GM12878 (cell line): ENCODE measurements around the gene PIGU. TPM values are rescaled to one million over a fixed set of nuclear protein-coding genes. Genes with fewer than 3 reads are reported as not detected.

Source experiments
- ATAC-seq: fragments of 200-7000 bp; cut with Tn5 transposase; 3 replicates; pipeline ENCODE4 v1.9.1; 2020; ENCODE audit warnings: mild to moderate bottlenecking, moderate library complexity
- BruUV-seq: library from RNA; stranded (reverse); fragments of 400-500 nt; replicated peaks from 2 replicates; lab custom pipeline; 2021; lab: Mats Ljungman, UMichigan
- CTCF ChIA-PET: fragments of 300-600 bp; sonication (Branson Sonifier 250); formaldehyde crosslinking; extraction: SDS; loops from one replicate; lab custom pipeline; 2021; ENCODE audit warnings: inconsistent platforms; lab: Yijun Ruan, JAX
- POLR2A ChIA-PET: fragments of 350-600 bp; formaldehyde crosslinking; extraction: SDS; loops from one replicate; lab custom pipeline; 2021; ENCODE audit warnings: inconsistent platforms; lab: Charles Lee
- RAD21 ChIA-PET: fragments of 300-600 bp; sonication (Branson Sonifier 250); formaldehyde crosslinking; loops from one replicate; lab custom pipeline; 2023; ENCODE audit warnings: antibody characterized with exemption; ENCODE audit not compliant: unreplicated experiment; lab: Charles Lee
- SMC1A ChIA-PET: fragments of 300-600 bp; sonication (Branson Sonifier 250); formaldehyde crosslinking; loops from one replicate; lab custom pipeline; 2023; ENCODE audit not compliant: unreplicated experiment, uncharacterized antibody; lab: Charles Lee
- DNase-seq: peaks from one replicate; pipeline ENCODE4 v3.0.0-alpha.2; 2011; ENCODE audit warnings: low read depth, low spot score
- FAIRE-seq: peaks from 3 replicates; lab custom pipeline; 2011; peaks lifted over from hg19 to GRCh38; lab: Jason Lieb, UNC
- H2AFZ ChIP-seq: 2 replicates; pipeline ENCODE4 v1.6.0; 2011; ENCODE audit warnings: low read depth, low read length, control low read depth; ENCODE audit not compliant: control insufficient read depth
- H3K27ac ChIP-seq: 2 replicates; pipeline ENCODE4 v1.5.1; 2011; ENCODE audit warnings: control low read depth; ENCODE audit not compliant: control insufficient read depth, insufficient read depth
- H3K27me3 ChIP-seq, 2 experiments: replicated peaks in 1 of 2; 2 replicates each; pipeline versions ENCODE4 v1.6.0 to v1.6.1; 2011; ENCODE audit warnings: low read length in 1 of 2; ENCODE audit not compliant: control insufficient read depth in 2 of 2, insufficient read depth in 2 of 2
- H3K36me3 ChIP-seq, 2 experiments: 2 replicates each; pipeline ENCODE4 v1.5.1; 2011; ENCODE audit warnings: low read length in 1 of 2; ENCODE audit not compliant: control insufficient read depth in 2 of 2, insufficient read depth in 2 of 2
- H3K4me1 ChIP-seq: 2 replicates; pipeline ENCODE4 v1.6.1; 2011; ENCODE audit warnings: mild to moderate bottlenecking, low read length, moderate library complexity, mixed read lengths; ENCODE audit not compliant: control insufficient read depth, insufficient read depth
- H3K4me2 ChIP-seq: 2 replicates; pipeline ENCODE4 v1.6.0; 2011; ENCODE audit warnings: control low read depth; ENCODE audit not compliant: control insufficient read depth, insufficient read depth
- H3K4me3 ChIP-seq: fragments of 200-600 bp; sonication (generic); 2 replicates; pipeline ENCODE4 v1.5.1; 2016
- H3K79me2 ChIP-seq: 2 replicates; pipeline ENCODE4 v1.6.0; 2011; ENCODE audit warnings: low read length; ENCODE audit not compliant: control insufficient read depth, insufficient read depth
- H3K9ac ChIP-seq: 2 replicates; pipeline ENCODE4 v1.8.0; 2011; ENCODE audit warnings: low read length, control low read depth, mixed read lengths; ENCODE audit not compliant: control insufficient read depth, insufficient read depth
- H3K9me3 ChIP-seq: replicated peaks from 3 replicates; pipeline ENCODE4 v1.5.1; 2011; ENCODE audit warnings: mild to moderate bottlenecking, low read length; ENCODE audit not compliant: control insufficient read depth, insufficient read depth
- H4K20me1 ChIP-seq: 2 replicates; pipeline ENCODE4 v1.6.0; 2011; ENCODE audit not compliant: control insufficient read depth, insufficient read depth
- ETV6 ChIP-seq, 2 experiments: fragments of 450-650 bp in 1 of 2; IDR thresholded peaks in 1 of 2; conservative IDR thresholded peaks in 1 of 2; 2 replicates each; pipeline ENCODE4 v1.6.1; 2014; ENCODE audit warnings: antibody characterized with exemption in 1 of 2, borderline replicate concordance in 1 of 2, low read depth in 1 of 2, mild to moderate bottlenecking in 1 of 2, moderate library complexity in 1 of 2
- FOXK2 ChIP-seq: fragments of 450-650 bp; IDR thresholded peaks from 2 replicates; pipeline ENCODE4 v1.6.1; 2017; ENCODE audit warnings: mild to moderate bottlenecking, moderate library complexity
- GATAD2B ChIP-seq: fragments of 450-650 bp; conservative IDR thresholded peaks from 2 replicates; pipeline ENCODE4 v1.6.1; 2017; ENCODE audit warnings: low read depth, mild to moderate bottlenecking, moderate library complexity
- HDGF ChIP-seq: fragments of 450-650 bp; IDR thresholded peaks from 2 replicates; pipeline ENCODE4 v1.6.1; 2016; ENCODE audit warnings: antibody characterized with exemption
- KLF5 ChIP-seq: fragments of 450-650 bp; IDR thresholded peaks from 2 replicates; pipeline ENCODE4 v1.6.1; 2014; ENCODE audit warnings: mild to moderate bottlenecking; ENCODE audit not compliant: partially characterized antibody
- NFXL1 ChIP-seq: fragments of 450-650 bp; IDR thresholded peaks from 2 replicates; pipeline ENCODE4 v1.6.1; 2017; ENCODE audit warnings: antibody characterized with exemption, mild to moderate bottlenecking, borderline replicate concordance
- NFYB ChIP-seq: IDR thresholded peaks from 2 replicates; pipeline ENCODE4 v1.6.1; 2011; ENCODE audit warnings: low read depth, mild to moderate bottlenecking, low read length, improper control_type of control experiment, moderate library complexity; ENCODE audit not compliant: insufficient read depth
- SREBF1 ChIP-seq: IDR thresholded peaks from 2 replicates; pipeline ENCODE4 v1.6.1; 2012; ENCODE audit warnings: mild to moderate bottlenecking, low read length
- SUPT20H ChIP-seq: IDR thresholded peaks from 2 replicates; pipeline ENCODE4 v1.6.1; 2011; ENCODE audit warnings: low read depth, mild to moderate bottlenecking, low read length, moderate library complexity, borderline replicate concordance; ENCODE audit not compliant: control insufficient read depth
- TCF7 ChIP-seq: IDR thresholded peaks from 2 replicates; pipeline ENCODE4 v1.6.1; 2014; ENCODE audit warnings: antibody characterized with exemption, borderline replicate concordance
- YBX1 ChIP-seq: fragments of 450-650 bp; IDR thresholded peaks from 2 replicates; pipeline ENCODE4 v1.6.1; 2016; ENCODE audit warnings: antibody characterized with exemption
- YY1 ChIP-seq: IDR thresholded peaks from 2 replicates; pipeline ENCODE4 v1.6.1; 2011; ENCODE audit warnings: low read depth, mild to moderate bottlenecking, low read length
- ZNF217 ChIP-seq: fragments of 450-650 bp; IDR thresholded peaks from 2 replicates; pipeline ENCODE4 v1.6.1; 2017; ENCODE audit warnings: antibody characterized with exemption, mild to moderate bottlenecking
- ZNF24 ChIP-seq: fragments of 450-650 bp; IDR thresholded peaks from 2 replicates; pipeline ENCODE4 v1.6.1; 2017; ENCODE audit warnings: antibody characterized with exemption, mild to moderate bottlenecking
- WGBS: methylation state at CpG from one replicate; pipeline ENCODE4 v1.1.6; 2016; ENCODE audit warnings: low lambda C conversion rate; ENCODE audit not compliant: insufficient replicate concordance, insufficient coverage; ENCODE audit errors: missing lambda C conversion rate; 5-methylcytosine and 5-hydroxymethylcytosine counted together
- in situ Hi-C: fragments of 300-500 bp; cut with MboI; formaldehyde crosslinking; loops from 9 replicates; pipeline ENCODE4 v1.14.3; 2018; ENCODE audit warnings: mixed read lengths
- intact Hi-C: fragments of 100-400 bp; cut with micrococcal nuclease; formaldehyde crosslinking; loops from one replicate; pipeline ENCODE4 v1.14.2; 2022; ENCODE audit not compliant: unreplicated experiment
- polyA plus RNA-seq, 11 experiments: library from polyadenylated mRNA; depleted of rRNA in 4 of 11; unstranded in 6 of 11; stranded (reverse) in 5 of 11; fragments of >200 nt; fragmentation: Nextera tagmentation in 4 of 11; fragmentation: Illumina TruSeq in 1 of 11; extraction: Ambion mirVana in 4 of 11; extraction: Trizol in 1 of 11; gene quantifications; 1 replicate in 1 of 11; 2 replicates in 10 of 11; pipeline versions ENCODE4 v1.2.1 to v1.2.3, GENCODE V29; 2011 to 2016; ENCODE audit warnings: inconsistent platforms in 2 of 11, missing spikeins in 2 of 11, low read depth in 1 of 11
- total RNA-seq, 4 experiments: library from RNA; depleted of rRNA in 3 of 4; stranded (reverse); fragments of >200 nt in 3 of 4; fragmentation: Illumina TruSeq in 1 of 4; extraction: Trizol in 1 of 4; gene quantifications; 2 replicates each; pipeline versions ENCODE4 v1.2.1 to v1.2.3, GENCODE V29; 2013 to 2021
- TF ChIP-seq, protein P1 (sequence below): fragments of 450-650 bp; IDR thresholded peaks from 2 replicates; pipeline ENCODE4 v1.6.1; 2017; ENCODE audit warnings: mild to moderate bottlenecking
- TF ChIP-seq, protein P2 (sequence below): fragments of 450-650 bp; IDR thresholded peaks from 2 replicates; pipeline ENCODE4 v1.6.1; 2017; ENCODE audit warnings: low read depth, mild to moderate bottlenecking, moderate library complexity

Gene PIGU
- total and polyA plus RNA-seq, 10 of the 15 experiments (the other 5 are each of a cell fraction or from before 2014, with no cell fraction given): 4.1 to 88.2 (median 25.0) TPM

DNA sequence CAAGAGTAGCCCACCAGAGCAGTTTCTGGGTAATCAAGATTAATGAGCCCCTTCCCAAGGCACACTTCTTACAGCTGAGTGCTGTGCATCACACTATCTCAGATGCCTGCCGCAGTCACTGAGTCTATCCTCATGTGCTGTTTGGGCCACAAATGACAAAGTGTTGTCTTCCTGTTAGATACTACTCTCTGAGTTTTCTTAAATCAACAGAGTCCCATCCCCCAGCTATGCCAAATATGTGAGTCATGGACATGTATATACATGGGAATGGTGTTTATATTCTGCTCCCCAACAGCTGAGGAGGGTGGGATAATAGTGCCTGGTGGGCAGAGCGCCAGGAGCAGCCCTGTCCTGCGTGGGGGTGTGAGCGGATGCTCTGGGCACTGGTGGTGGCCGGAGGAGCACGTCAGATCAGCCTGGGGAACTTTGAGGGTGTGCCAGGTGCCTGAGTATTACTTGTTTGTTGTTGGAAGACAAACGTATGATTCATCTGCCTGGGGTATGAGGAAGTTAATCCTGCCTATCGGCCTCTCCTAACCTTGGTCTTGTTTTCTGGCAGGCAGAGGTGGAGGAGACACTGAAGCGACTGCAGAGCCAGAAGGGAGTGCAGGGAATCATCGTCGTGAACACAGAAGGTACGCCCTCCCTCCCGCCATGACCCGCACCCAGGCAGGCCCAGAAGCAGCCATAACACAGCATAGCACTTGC is 151.0 kb downstream of the PIGU start:
- H3K4me3 ChIP-seq: no peak overlapping the region
- DNase-seq (no peak), FAIRE-seq (no peak), ATAC-seq (no peak)
- ChIA-PET SMC1A (interaction anchor here (0.9 kb wide), 1 partner anchor 213 kb away, joined by 3 read pairs; no protein-coding TSS in a partner anchor), RAD21 (interaction anchor here (1.4 kb wide), 1 partner anchor 244 kb away, joined by 3 read pairs; no protein-coding TSS in a partner anchor), POLR2A (no interaction called here), CTCF (interaction anchor here (0.6 to 6.2 kb wide), 2 partner anchors 173 to 212 kb away, joined by 3 to 57 read pairs; no protein-coding TSS in a partner anchor)
- H3K79me2 ChIP-seq: peaks cover 22% of the 10 kb centered on the region
- no peak overlapping the region for H3K4me2 ChIP-seq
- no peak overlapping the region for H2AFZ ChIP-seq
- 90% methylated on average over 14 of the region's 14 CpGs for WGBS
- H3K27me3 ChIP-seq: no peaks in the 10 kb centered on the region
- H3K36me3 ChIP-seq: peaks cover 15 to 20% of the 10 kb centered on the region in 2 experiments; a peak in 3 of 4 replicates
- no peaks in the 10 kb centered on the region for H3K9me3 ChIP-seq
- H3K27ac ChIP-seq: no peak overlapping the region
- in situ Hi-C loops (no loop called here), intact Hi-C loops (loop anchor here (10.0 kb wide), 1 partner anchor 331 kb away; no protein-coding TSS in a partner anchor)
- TF ChIP-seq SREBF1: no peak
- TF ChIP-seq FOXK2: no peak
- TF ChIP-seq NFYB: no peak
- TF ChIP-seq SUPT20H: no peak
- TF ChIP-seq GATAD2B: no peak
- no peak for TF ChIP-seq YBX1
- TF ChIP-seq ETV6 (conservative IDR thresholded peaks at IDR 0.05 in 1 of 2, IDR thresholded peaks at IDR 0.05 in 1 of 2; ENCODE audit: borderline replicate concordance in 1 of 2, low read depth in 1 of 2): no peak
- no peak for TF ChIP-seq NFXL1
- no peak for TF ChIP-seq HDGF
- no peak for TF ChIP-seq KLF5
- TF ChIP-seq YY1: no peak
- TF ChIP-seq, protein P1, sequence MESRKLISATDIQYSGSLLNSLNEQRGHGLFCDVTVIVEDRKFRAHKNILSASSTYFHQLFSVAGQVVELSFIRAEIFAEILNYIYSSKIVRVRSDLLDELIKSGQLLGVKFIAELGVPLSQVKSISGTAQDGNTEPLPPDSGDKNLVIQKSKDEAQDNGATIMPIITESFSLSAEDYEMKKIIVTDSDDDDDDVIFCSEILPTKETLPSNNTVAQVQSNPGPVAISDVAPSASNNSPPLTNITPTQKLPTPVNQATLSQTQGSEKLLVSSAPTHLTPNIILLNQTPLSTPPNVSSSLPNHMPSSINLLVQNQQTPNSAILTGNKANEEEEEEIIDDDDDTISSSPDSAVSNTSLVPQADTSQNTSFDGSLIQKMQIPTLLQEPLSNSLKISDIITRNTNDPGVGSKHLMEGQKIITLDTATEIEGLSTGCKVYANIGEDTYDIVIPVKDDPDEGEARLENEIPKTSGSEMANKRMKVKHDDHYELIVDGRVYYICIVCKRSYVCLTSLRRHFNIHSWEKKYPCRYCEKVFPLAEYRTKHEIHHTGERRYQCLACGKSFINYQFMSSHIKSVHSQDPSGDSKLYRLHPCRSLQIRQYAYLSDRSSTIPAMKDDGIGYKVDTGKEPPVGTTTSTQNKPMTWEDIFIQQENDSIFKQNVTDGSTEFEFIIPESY: no peak
- TF ChIP-seq, protein P2, sequence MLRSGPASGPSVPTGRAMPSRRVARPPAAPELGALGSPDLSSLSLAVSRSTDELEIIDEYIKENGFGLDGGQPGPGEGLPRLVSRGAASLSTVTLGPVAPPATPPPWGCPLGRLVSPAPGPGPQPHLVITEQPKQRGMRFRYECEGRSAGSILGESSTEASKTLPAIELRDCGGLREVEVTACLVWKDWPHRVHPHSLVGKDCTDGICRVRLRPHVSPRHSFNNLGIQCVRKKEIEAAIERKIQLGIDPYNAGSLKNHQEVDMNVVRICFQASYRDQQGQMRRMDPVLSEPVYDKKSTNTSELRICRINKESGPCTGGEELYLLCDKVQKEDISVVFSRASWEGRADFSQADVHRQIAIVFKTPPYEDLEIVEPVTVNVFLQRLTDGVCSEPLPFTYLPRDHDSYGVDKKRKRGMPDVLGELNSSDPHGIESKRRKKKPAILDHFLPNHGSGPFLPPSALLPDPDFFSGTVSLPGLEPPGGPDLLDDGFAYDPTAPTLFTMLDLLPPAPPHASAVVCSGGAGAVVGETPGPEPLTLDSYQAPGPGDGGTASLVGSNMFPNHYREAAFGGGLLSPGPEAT: no peak
- no peak for TF ChIP-seq ZNF217
- TF ChIP-seq ZNF24: no peak
- no peak for TF ChIP-seq TCF7
- BruUV-seq: no TSS peak
- H3K4me1 ChIP-seq: peaks cover 8% of the 10 kb centered on the region
- no peak overlapping the region for H3K9ac ChIP-seq
- H4K20me1 ChIP-seq: peaks cover 4% of the 10 kb centered on the region; the same call in 1 of the 2 replicates
